H9 (cell line): Measurements from ENCODE around the gene CLIC3. TPM values are rescaled to one million over a fixed set of nuclear protein-coding genes. Genes with fewer than 3 reads are reported as not detected.

Source experiments
- DNase-seq: peaks from one replicate; pipeline ENCODE4 v3.0.0-alpha.2; 2017
- H2AFZ ChIP-seq: one replicate; pipeline ENCODE4 v1.6.1; 2013; ENCODE audit warnings: mild to moderate bottlenecking, low read length, control low read depth, moderate library complexity
- H2AK5ac ChIP-seq: 2 replicates; pipeline ENCODE4 v1.6.1; 2013; ENCODE audit warnings: low read length, control low read depth, mixed read lengths; ENCODE audit not compliant: insufficient read length
- H2BK120ac ChIP-seq: one replicate; pipeline ENCODE4 v1.6.1; 2013; ENCODE audit warnings: low read depth, mild to moderate bottlenecking, low read length, control low read depth, inconsistent platforms; ENCODE audit not compliant: poor library complexity, severe bottlenecking
- H2BK12ac ChIP-seq: 2 replicates; pipeline ENCODE4 v1.6.1; 2013; ENCODE audit warnings: low read length, control low read depth, mixed read lengths, low read depth; ENCODE audit not compliant: insufficient read length
- H2BK15ac ChIP-seq: 2 replicates; pipeline ENCODE4 v1.6.1; 2013; ENCODE audit warnings: low read depth, low read length, control low read depth
- H2BK20ac ChIP-seq: one replicate; pipeline ENCODE4 v1.6.1; 2013; ENCODE audit warnings: low read depth, mild to moderate bottlenecking, low read length, control low read depth, inconsistent platforms; ENCODE audit not compliant: poor library complexity, severe bottlenecking
- H2BK5ac ChIP-seq: 2 replicates; pipeline ENCODE4 v1.6.1; 2013; ENCODE audit warnings: low read length, control low read depth, mixed read lengths; ENCODE audit not compliant: insufficient read length
- H3K14ac ChIP-seq: 2 replicates; pipeline ENCODE4 v1.6.1; 2013; ENCODE audit warnings: low read length, control low read depth; ENCODE audit not compliant: insufficient read depth
- H3K18ac ChIP-seq: 2 replicates; pipeline ENCODE4 v1.6.1; 2013; ENCODE audit warnings: low read depth, mild to moderate bottlenecking, mixed read lengths, low read length, control low read depth; ENCODE audit not compliant: insufficient read length
- H3K23ac ChIP-seq: 2 replicates; pipeline ENCODE4 v1.6.1; 2013; ENCODE audit warnings: low read length, control low read depth, mixed read lengths, low read depth; ENCODE audit not compliant: insufficient read length
- H3K23me2 ChIP-seq: 2 replicates; pipeline ENCODE4 v1.6.1; 2013; ENCODE audit warnings: low read depth, mild to moderate bottlenecking, mixed read lengths, low read length, control low read depth; ENCODE audit not compliant: insufficient read length, poor library complexity, severe bottlenecking
- H3K27ac ChIP-seq: 2 replicates; pipeline ENCODE4 v1.5.1; 2013; ENCODE audit warnings: low read length, control low read depth, mixed read lengths, low read depth; ENCODE audit not compliant: insufficient read length
- H3K27me3 ChIP-seq: 2 replicates; pipeline ENCODE4 v1.6.1; 2013; ENCODE audit warnings: low read length, control low read depth, inconsistent platforms; ENCODE audit not compliant: insufficient read depth
- H3K4ac ChIP-seq: 2 replicates; pipeline ENCODE4 v1.6.1; 2013; ENCODE audit warnings: low read depth, mild to moderate bottlenecking, control low read depth, inconsistent platforms, low read length, moderate library complexity
- H3K4me1 ChIP-seq: 2 replicates; pipeline ENCODE4 v1.6.1; 2013; ENCODE audit warnings: low read length, control low read depth, inconsistent platforms; ENCODE audit not compliant: insufficient read depth
- H3K4me2 ChIP-seq: 2 replicates; pipeline ENCODE4 v1.6.1; 2013; ENCODE audit warnings: low read length, control low read depth, mixed read lengths; ENCODE audit not compliant: insufficient read length, insufficient read depth
- H3K56ac ChIP-seq: 2 replicates; pipeline ENCODE4 v1.6.1; 2013; ENCODE audit warnings: low read depth, mild to moderate bottlenecking, mixed read lengths, low read length, control low read depth; ENCODE audit not compliant: insufficient read length
- H3K79me1 ChIP-seq: 2 replicates; pipeline ENCODE4 v1.6.1; 2013; ENCODE audit warnings: low read depth, mild to moderate bottlenecking, moderate library complexity, low read length, control low read depth, inconsistent platforms; ENCODE audit not compliant: insufficient read depth, poor library complexity, severe bottlenecking
- H3K79me2 ChIP-seq: 2 replicates; pipeline ENCODE4 v1.6.1; 2013; ENCODE audit warnings: low read length, control low read depth, inconsistent platforms; ENCODE audit not compliant: insufficient read depth
- H3K9ac ChIP-seq: 2 replicates; pipeline ENCODE4 v1.6.1; 2013; ENCODE audit warnings: low read length, control low read depth, mixed read lengths; ENCODE audit not compliant: insufficient read length; ENCODE audit errors: extremely low read depth
- H3K9me3 ChIP-seq: one replicate; pipeline ENCODE4 v1.6.1; 2013; ENCODE audit warnings: low read depth, low read length, inconsistent platforms; ENCODE audit not compliant: control insufficient read depth
- H3T11ph ChIP-seq: one replicate; pipeline ENCODE4 v1.6.1; 2013; ENCODE audit warnings: mild to moderate bottlenecking, low read length, control low read depth, inconsistent platforms
- H4K20me1 ChIP-seq: one replicate; pipeline ENCODE4 v1.6.1; 2013; ENCODE audit not compliant: control insufficient read depth, insufficient read length, insufficient read depth
- H4K5ac ChIP-seq: 2 replicates; pipeline ENCODE4 v1.6.1; 2013; ENCODE audit warnings: low read depth, mild to moderate bottlenecking, mixed read lengths, low read length, control low read depth; ENCODE audit not compliant: insufficient read length
- H4K8ac ChIP-seq: replicated peaks from 2 replicates; pipeline ENCODE4 v1.6.1; 2013; ENCODE audit warnings: low read length, control low read depth, mixed read lengths, low read depth; ENCODE audit not compliant: insufficient read length
- H4K91ac ChIP-seq: 2 replicates; pipeline ENCODE4 v1.6.1; 2013; ENCODE audit warnings: low read depth, mild to moderate bottlenecking, moderate library complexity, mixed read lengths, low read length, control low read depth; ENCODE audit not compliant: insufficient read length
- H3K27ac Mint-ChIP-seq, 3 experiments: 2 replicates in 2 of 3; 3 replicates in 1 of 3; pipeline ENCODE4 v1.8.0; 2020 to 2021; ENCODE audit warnings: mixed read lengths in 3 of 3, mild to moderate bottlenecking in 1 of 3, moderate library complexity in 1 of 3
- H3K27me3 Mint-ChIP-seq: 2 replicates; pipeline ENCODE4 v1.8.0; 2021; ENCODE audit warnings: low read depth, mild to moderate bottlenecking, moderate library complexity, mixed read lengths
- H3K36me3 Mint-ChIP-seq, 3 experiments: 2 replicates in 2 of 3; 3 replicates in 1 of 3; pipeline ENCODE4 v1.8.0; 2020 to 2021; ENCODE audit warnings: low read depth in 3 of 3, mixed read lengths in 3 of 3; ENCODE audit not compliant: insufficient read depth in 1 of 3
- H3K4me1 Mint-ChIP-seq, 2 experiments: 2 replicates each; pipeline ENCODE4 v1.8.0; 2020; ENCODE audit warnings: mixed read lengths in 2 of 2
- H3K4me3 Mint-ChIP-seq, 2 experiments: 2 replicates in 1 of 2; 3 replicates in 1 of 2; pipeline ENCODE4 v1.8.0; 2020 to 2021; ENCODE audit warnings: mild to moderate bottlenecking in 2 of 2, mixed read lengths in 2 of 2, moderate library complexity in 1 of 2
- H3K9me3 Mint-ChIP-seq, 2 experiments: 2 replicates in 1 of 2; 3 replicates in 1 of 2; pipeline ENCODE4 v1.8.0; 2020; ENCODE audit warnings: mild to moderate bottlenecking in 2 of 2, mixed read lengths in 2 of 2, moderate library complexity in 1 of 2
- WGBS: extraction: QIAGEN DNeasy Blood & Tissue Kit; methylation state at CpG from one replicate; pipeline ENCODE4 v1.1.7; 2013; ENCODE audit warnings: missing lambda C conversion rate, low lambda C conversion rate, mixed read lengths; ENCODE audit not compliant: insufficient read length; ENCODE audit errors: extremely low coverage; 5-methylcytosine and 5-hydroxymethylcytosine counted together
- total RNA-seq: library from RNA; stranded (reverse); gene quantifications from 2 replicates; pipeline ENCODE4 v1.2.1, GENCODE V29; 2021
- TF ChIP-seq, protein P1 (sequence below): fragments of 200-600 bp; sonication (generic); conservative IDR thresholded peaks from 3 replicates; pipeline ENCODE4 v1.8.0; 2021; ENCODE audit warnings: antibody characterized with exemption, mild to moderate bottlenecking

Gene CLIC3
- total RNA-seq, 1 experiment from 2014 or later, result 0.31 TPM

DNA sequence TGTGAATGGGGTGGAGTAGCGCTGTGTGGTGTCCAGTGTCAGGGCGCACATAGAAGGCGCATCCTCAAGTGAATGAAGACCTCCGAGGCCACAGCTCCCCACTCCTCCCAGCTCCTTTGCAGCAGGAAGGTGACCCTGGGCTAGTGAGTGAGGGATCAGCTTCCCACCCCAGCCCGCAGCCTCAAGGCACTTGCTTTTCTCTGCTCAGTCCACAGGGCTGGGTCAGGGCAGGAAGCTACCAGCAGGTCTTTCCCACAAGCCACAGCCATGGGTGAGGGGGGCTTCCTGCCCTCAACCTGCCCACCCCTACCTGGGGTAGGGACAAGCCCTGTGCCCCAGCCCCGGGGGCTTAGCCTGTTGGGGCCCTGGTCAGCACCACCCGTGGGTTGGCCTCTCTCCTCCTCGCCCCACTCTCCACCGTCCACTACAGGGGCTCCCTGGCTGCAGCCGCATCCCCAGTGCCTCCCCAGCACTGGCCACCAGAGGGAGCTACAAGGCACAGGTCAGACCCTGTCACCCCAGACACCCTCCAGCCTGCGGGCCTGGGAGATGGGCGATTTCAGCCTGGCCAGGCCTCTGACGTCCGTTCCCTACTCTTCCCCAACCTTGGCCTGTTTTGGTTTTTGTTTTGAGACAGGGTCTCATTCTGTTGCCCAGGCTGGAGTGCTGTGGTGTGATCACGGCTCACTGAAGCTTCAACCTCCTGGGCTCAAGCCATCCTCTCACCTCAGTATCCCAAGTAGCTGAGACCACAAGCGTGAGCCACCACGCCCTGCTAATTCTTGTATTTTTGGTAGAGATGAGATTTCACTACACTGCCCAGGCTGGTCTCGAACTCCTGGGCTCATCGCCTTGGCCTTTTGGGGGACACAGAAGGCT lies 32.9 kb upstream of the CLIC3 start:
- Histone ChIP-seq H3K4me1 (no peaks in the 10 kb centered on the region), H2AFZ (no peak overlapping the region)
- peaks cover 0 to 8% of the 10 kb centered on the region in 2 experiments; a peak in 2 of 4 replicates for H3K4me1 Mint-ChIP-seq

More for the DNA sequence above, 32.9 kb upstream of the CLIC3 start:
- H3K18ac ChIP-seq, result no peak overlapping the region
- H3K9ac ChIP-seq, result no peak overlapping the region
- peak overlapping the region; percentile 45 to 74 for H3K4me3 Mint-ChIP-seq
- H3K27me3 ChIP-seq, result no peaks in the 10 kb centered on the region
- no peaks in the 10 kb centered on the region for H3K9me3 Mint-ChIP-seq
- H3T11ph ChIP-seq, result no peak overlapping the region
- no peaks in the 10 kb centered on the region for H3K79me2 ChIP-seq
- no peak overlapping the region for H4K8ac ChIP-seq
- no peak overlapping the region for H2BK20ac ChIP-seq
- no peak overlapping the region for H3K27ac Mint-ChIP-seq
- H3K4me2 ChIP-seq, result peak overlapping the region; percentile 36
- peaks cover 35% of the 10 kb centered on the region for H3K27me3 Mint-ChIP-seq
- no peak overlapping the region for H2BK12ac ChIP-seq
- WGBS, result no CpG with 5 or more reads among the region's 19 CpGs
- H2BK120ac ChIP-seq, result no peak overlapping the region
- H3K4ac ChIP-seq, result no peak overlapping the region
- no peak overlapping the region for H2AK5ac ChIP-seq
- H3K14ac ChIP-seq, result no peak overlapping the region
- no peaks in the 10 kb centered on the region for H3K79me1 ChIP-seq
- peaks cover 2% of the 10 kb centered on the region for H4K20me1 ChIP-seq
- TF ChIP-seq, protein P1, sequence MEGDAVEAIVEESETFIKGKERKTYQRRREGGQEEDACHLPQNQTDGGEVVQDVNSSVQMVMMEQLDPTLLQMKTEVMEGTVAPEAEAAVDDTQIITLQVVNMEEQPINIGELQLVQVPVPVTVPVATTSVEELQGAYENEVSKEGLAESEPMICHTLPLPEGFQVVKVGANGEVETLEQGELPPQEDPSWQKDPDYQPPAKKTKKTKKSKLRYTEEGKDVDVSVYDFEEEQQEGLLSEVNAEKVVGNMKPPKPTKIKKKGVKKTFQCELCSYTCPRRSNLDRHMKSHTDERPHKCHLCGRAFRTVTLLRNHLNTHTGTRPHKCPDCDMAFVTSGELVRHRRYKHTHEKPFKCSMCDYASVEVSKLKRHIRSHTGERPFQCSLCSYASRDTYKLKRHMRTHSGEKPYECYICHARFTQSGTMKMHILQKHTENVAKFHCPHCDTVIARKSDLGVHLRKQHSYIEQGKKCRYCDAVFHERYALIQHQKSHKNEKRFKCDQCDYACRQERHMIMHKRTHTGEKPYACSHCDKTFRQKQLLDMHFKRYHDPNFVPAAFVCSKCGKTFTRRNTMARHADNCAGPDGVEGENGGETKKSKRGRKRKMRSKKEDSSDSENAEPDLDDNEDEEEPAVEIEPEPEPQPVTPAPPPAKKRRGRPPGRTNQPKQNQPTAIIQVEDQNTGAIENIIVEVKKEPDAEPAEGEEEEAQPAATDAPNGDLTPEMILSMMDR, result peak; percentile 95
- H4K5ac ChIP-seq, result no peak overlapping the region
- H2BK15ac ChIP-seq, result no peak overlapping the region
- no peak overlapping the region for H3K27ac ChIP-seq
- H3K56ac ChIP-seq, result no peak overlapping the region
- no peaks in the 10 kb centered on the region for H3K36me3 Mint-ChIP-seq
- H2BK5ac ChIP-seq, result no peak overlapping the region
- no peak overlapping the region for H3K23ac ChIP-seq
- H4K91ac ChIP-seq, result no peak overlapping the region
- DNase-seq, result peak; percentile 85
- no peaks in the 10 kb centered on the region for H3K9me3 ChIP-seq
- peaks cover 9% of the 10 kb centered on the region for H3K23me2 ChIP-seq
